ENCODE measurements around the gene MYH16.
"Not testable (repeated sequence)": the region's sequence is repeated elsewhere in the genome, so short reads cannot be mapped to it uniquely, and the experiment has no call there.

Gene MYH16

DNA sequence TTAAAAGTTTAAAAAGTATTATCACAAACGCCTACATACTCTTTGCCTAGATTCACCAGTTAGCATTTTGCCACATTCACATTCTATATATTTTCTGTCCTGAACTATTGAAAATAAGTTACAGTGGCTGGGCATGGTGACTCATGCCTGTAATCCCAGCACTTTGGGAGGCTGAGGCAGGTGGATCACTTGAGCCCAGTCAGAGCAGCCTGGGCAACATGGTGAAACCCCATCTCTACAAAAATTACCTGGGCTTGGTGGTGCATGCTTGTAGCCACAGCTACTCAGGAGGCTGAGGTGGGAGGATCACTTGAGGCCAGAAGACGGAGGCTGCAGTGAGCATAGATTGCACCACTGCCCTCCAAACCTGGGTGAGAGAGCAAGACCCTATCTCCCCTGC, 58.4 kb downstream of the MYH16 start:
- Histone ChIP-seq H3K4me3 (IDR thresholded peaks at IDR 0.05; ENCODE audit: insufficient read depth, low read depth, low read length) (no peak overlapping the region), H3K4me1 (ENCODE audit: low read depth, poor library complexity, severe bottlenecking) (peaks cover 44% of the 10 kb centered on the region), H3K79me2 (ENCODE audit: insufficient read depth, low read depth) (peaks cover 78% of the 10 kb centered on the region), H4K20me1 (ENCODE audit: insufficient read depth) (no peaks in the 10 kb centered on the region), H3K36me3 (ENCODE audit: insufficient read depth) (peaks cover 12% of the 10 kb centered on the region; the same call in 1 of the 2 replicates), H3K4me2 (0 out of 2 replicates have a peak overlapping the region, but pooled peaks have one; percentile 29), H3K9ac (no peak overlapping the region), H2AFZ (ENCODE audit: low read depth) (no peak overlapping the region), H3K27ac (peak overlapping the region; percentile 33; the same call in 1 of the 2 replicates), H3K27me3 (ENCODE audit: insufficient read depth, low read depth) (no peaks in the 10 kb centered on the region)
- TF ChIP-seq, protein P1, sequence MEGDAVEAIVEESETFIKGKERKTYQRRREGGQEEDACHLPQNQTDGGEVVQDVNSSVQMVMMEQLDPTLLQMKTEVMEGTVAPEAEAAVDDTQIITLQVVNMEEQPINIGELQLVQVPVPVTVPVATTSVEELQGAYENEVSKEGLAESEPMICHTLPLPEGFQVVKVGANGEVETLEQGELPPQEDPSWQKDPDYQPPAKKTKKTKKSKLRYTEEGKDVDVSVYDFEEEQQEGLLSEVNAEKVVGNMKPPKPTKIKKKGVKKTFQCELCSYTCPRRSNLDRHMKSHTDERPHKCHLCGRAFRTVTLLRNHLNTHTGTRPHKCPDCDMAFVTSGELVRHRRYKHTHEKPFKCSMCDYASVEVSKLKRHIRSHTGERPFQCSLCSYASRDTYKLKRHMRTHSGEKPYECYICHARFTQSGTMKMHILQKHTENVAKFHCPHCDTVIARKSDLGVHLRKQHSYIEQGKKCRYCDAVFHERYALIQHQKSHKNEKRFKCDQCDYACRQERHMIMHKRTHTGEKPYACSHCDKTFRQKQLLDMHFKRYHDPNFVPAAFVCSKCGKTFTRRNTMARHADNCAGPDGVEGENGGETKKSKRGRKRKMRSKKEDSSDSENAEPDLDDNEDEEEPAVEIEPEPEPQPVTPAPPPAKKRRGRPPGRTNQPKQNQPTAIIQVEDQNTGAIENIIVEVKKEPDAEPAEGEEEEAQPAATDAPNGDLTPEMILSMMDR (conservative IDR thresholded peaks at IDR 0.05; ENCODE audit: low read depth, low read length) = no peak

DNA sequence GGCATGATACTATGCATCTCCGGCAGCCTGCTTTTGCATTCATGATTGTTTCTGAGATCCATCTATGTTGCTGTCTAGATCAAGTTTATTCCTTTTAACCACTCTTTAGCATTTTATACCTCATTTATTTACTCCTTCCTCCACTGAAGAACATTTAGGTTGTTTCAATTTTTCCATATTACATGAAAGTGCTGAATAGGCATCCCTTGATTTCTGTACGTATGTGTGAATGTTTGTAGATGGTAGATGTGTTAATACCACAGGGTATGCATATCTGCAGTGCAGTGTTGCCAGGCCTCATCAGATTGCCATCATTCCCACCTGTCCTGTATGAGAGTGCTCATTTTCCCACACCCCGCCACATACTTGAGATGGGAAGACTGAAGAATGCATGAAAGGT, 67.0 kb downstream of the MYH16 start:
- Histone ChIP-seq H3K4me1 (ENCODE audit: low read depth, poor library complexity, severe bottlenecking) (no peaks in the 10 kb centered on the region), H2AFZ (ENCODE audit: low read depth) (no peak overlapping the region), H3K9ac (no peak overlapping the region), H3K36me3 (ENCODE audit: insufficient read depth) (peaks cover 14% of the 10 kb centered on the region; the same call in 1 of the 2 replicates), H3K27ac (no peak overlapping the region), H3K27me3 (ENCODE audit: insufficient read depth, low read depth) (no peaks in the 10 kb centered on the region), H3K79me2 (ENCODE audit: insufficient read depth, low read depth) (no peaks in the 10 kb centered on the region), H3K4me3 (IDR thresholded peaks at IDR 0.05; ENCODE audit: insufficient read depth, low read depth, low read length) (no peak overlapping the region), H3K4me2 (no peak overlapping the region), H4K20me1 (ENCODE audit: insufficient read depth) (no peaks in the 10 kb centered on the region)
- TF ChIP-seq, protein P1 (conservative IDR thresholded peaks at IDR 0.05; ENCODE audit: low read depth, low read length) = no peak

- TF ChIP-seq, protein P1 (conservative IDR thresholded peaks at IDR 0.05; ENCODE audit: low read depth, low read length) = no peak
- Histone ChIP-seq H3K27me3 (ENCODE audit: insufficient read depth, low read depth) (no peaks in the 10 kb centered on the region), H3K79me2 (ENCODE audit: insufficient read depth, low read depth) (no peaks in the 10 kb centered on the region), H3K9ac (no peak overlapping the region), H3K36me3 (ENCODE audit: insufficient read depth) (peaks cover 11% of the 10 kb centered on the region; the same call in 1 of the 2 replicates), H2AFZ (ENCODE audit: low read depth) (no peak overlapping the region), H3K27ac (no peak overlapping the region), H4K20me1 (ENCODE audit: insufficient read depth) (no peaks in the 10 kb centered on the region), H3K4me2 (no peak overlapping the region), H3K4me3 (IDR thresholded peaks at IDR 0.05; ENCODE audit: insufficient read depth, low read depth, low read length) (no peak overlapping the region), H3K4me1 (ENCODE audit: low read depth, poor library complexity, severe bottlenecking) (no peaks in the 10 kb centered on the region)
These were observed 68.0 kb downstream of the MYH16 start for GRCh38 chr7:99340659-99341058.

GRCh38 chr7:99344061-99344647, 71.5 kb downstream of the MYH16 start:
- Histone ChIP-seq H3K9ac (no peak overlapping the region), H3K4me3 (IDR thresholded peaks at IDR 0.05; ENCODE audit: insufficient read depth, low read depth, low read length) (no peak overlapping the region), H3K4me2 (no peak overlapping the region), H3K4me1 (ENCODE audit: low read depth, poor library complexity, severe bottlenecking) (no peaks in the 10 kb centered on the region), H2AFZ (ENCODE audit: low read depth) (no peak overlapping the region), H3K36me3 (ENCODE audit: insufficient read depth) (peaks cover 4% of the 10 kb centered on the region; the same call in 1 of the 2 replicates), H3K79me2 (ENCODE audit: insufficient read depth, low read depth) (no peaks in the 10 kb centered on the region), H3K27me3 (ENCODE audit: insufficient read depth, low read depth) (no peaks in the 10 kb centered on the region), H3K27ac (no peak overlapping the region), H4K20me1 (ENCODE audit: insufficient read depth) (no peaks in the 10 kb centered on the region)
- TF ChIP-seq, protein P1 (conservative IDR thresholded peaks at IDR 0.05; ENCODE audit: low read depth, low read length) = no peak

DNA sequence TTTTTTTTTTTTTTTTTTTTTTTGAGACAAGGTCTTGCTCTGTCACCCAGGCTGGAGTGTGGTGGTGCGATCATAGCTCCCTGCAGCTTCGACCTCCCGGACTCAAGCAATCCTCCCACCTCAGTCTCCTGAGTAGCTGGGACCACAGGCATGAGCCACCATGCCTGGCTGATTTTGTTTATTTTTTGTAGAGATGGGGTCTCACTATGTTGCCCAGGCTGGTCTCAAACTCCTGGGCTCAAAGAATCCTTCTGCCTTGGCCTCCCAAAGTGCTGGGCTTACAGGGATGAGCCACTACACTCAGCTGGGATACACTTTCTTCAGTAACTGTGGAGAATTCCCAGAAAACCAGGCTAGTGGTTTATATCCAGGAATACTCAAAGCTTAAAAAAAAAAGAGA, 78.0 kb downstream of the MYH16 start:
- not testable (repeated sequence) for H3K4me2 ChIP-seq; H3K4me1 ChIP-seq (ENCODE audit: low read depth, poor library complexity, severe bottlenecking); H3K27me3 ChIP-seq (ENCODE audit: insufficient read depth, low read depth); H3K9ac ChIP-seq; H3K36me3 ChIP-seq (ENCODE audit: insufficient read depth); H3K79me2 ChIP-seq (ENCODE audit: insufficient read depth, low read depth); H2AFZ ChIP-seq (ENCODE audit: low read depth); H3K4me3 ChIP-seq (IDR thresholded peaks at IDR 0.05; ENCODE audit: insufficient read depth, low read depth, low read length); H4K20me1 ChIP-seq (ENCODE audit: insufficient read depth); H3K27ac ChIP-seq

Data from KMS-11 (cell line).